Ishikawa (cell line): ENCODE measurements around the gene SPARCL1.

ENCODE experiments used
- CEBPB ChIP-seq: IDR thresholded peaks from 2 replicates; pipeline ENCODE4 v1.6.1; 2012
- CREB1 ChIP-seq: IDR thresholded peaks from 2 replicates; pipeline ENCODE4 v1.6.1; 2012; ENCODE audit warnings: low read depth
- EGR1 ChIP-seq: IDR thresholded peaks from 2 replicates; pipeline ENCODE4 v1.6.1; 2012
- EP300 ChIP-seq: IDR thresholded peaks from 2 replicates; pipeline ENCODE4 v1.6.1; 2012; ENCODE audit warnings: borderline replicate concordance
- FOXM1 ChIP-seq: IDR thresholded peaks from 2 replicates; pipeline ENCODE4 v1.6.1; 2012; ENCODE audit warnings: low read depth, borderline replicate concordance
- RAD21 ChIP-seq: IDR thresholded peaks from 2 replicates; pipeline ENCODE4 v1.6.1; 2012; ENCODE audit warnings: low read depth
- TAF1 ChIP-seq: IDR thresholded peaks from 2 replicates; pipeline ENCODE4 v1.6.1; 2012; ENCODE audit warnings: low read depth, mild to moderate bottlenecking
- TCF12 ChIP-seq: IDR thresholded peaks from 2 replicates; pipeline ENCODE4 v1.6.1; 2012; ENCODE audit warnings: low read depth
- YY1 ChIP-seq: IDR thresholded peaks from 2 replicates; pipeline ENCODE4 v1.6.1; 2012; ENCODE audit warnings: low read depth
- TF ChIP-seq, protein P1 (sequence below): IDR thresholded peaks from 2 replicates; pipeline ENCODE4 v1.6.1; 2012
- TF ChIP-seq, protein P2 (sequence below): IDR thresholded peaks from 2 replicates; pipeline ENCODE4 v1.6.1; 2012; ENCODE audit warnings: low read depth, mild to moderate bottlenecking

DNA sequence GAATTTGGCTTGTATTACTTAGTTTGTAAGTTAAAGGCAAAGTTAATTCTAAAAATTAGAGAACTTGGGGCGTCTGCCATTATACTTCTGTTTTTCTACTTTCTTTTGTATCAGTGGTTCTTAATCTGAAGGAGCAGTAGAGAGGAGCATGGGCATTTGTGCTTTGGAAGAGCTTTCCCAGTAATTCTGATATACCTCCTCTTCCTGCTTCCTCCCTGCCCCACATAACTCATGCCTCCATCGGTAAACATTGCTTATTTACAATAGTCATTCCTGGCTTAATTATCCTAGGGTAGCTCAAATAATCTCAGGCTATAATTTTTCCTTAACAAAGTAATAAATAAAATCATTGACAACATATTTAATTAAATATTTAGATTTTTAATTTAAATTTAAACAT is 37.1 kb upstream of the SPARCL1 start:
- TF ChIP-seq CEBPB (no peak), EP300 (no peak), RAD21 (no peak), FOXM1 (no peak), YY1 (no peak), CREB1 (no peak), EGR1 (no peak), TCF12 (no peak), TAF1 (no peak)
- TF ChIP-seq, protein P1, sequence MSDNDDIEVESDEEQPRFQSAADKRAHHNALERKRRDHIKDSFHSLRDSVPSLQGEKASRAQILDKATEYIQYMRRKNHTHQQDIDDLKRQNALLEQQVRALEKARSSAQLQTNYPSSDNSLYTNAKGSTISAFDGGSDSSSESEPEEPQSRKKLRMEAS = no peak
- TF ChIP-seq, protein P2, sequence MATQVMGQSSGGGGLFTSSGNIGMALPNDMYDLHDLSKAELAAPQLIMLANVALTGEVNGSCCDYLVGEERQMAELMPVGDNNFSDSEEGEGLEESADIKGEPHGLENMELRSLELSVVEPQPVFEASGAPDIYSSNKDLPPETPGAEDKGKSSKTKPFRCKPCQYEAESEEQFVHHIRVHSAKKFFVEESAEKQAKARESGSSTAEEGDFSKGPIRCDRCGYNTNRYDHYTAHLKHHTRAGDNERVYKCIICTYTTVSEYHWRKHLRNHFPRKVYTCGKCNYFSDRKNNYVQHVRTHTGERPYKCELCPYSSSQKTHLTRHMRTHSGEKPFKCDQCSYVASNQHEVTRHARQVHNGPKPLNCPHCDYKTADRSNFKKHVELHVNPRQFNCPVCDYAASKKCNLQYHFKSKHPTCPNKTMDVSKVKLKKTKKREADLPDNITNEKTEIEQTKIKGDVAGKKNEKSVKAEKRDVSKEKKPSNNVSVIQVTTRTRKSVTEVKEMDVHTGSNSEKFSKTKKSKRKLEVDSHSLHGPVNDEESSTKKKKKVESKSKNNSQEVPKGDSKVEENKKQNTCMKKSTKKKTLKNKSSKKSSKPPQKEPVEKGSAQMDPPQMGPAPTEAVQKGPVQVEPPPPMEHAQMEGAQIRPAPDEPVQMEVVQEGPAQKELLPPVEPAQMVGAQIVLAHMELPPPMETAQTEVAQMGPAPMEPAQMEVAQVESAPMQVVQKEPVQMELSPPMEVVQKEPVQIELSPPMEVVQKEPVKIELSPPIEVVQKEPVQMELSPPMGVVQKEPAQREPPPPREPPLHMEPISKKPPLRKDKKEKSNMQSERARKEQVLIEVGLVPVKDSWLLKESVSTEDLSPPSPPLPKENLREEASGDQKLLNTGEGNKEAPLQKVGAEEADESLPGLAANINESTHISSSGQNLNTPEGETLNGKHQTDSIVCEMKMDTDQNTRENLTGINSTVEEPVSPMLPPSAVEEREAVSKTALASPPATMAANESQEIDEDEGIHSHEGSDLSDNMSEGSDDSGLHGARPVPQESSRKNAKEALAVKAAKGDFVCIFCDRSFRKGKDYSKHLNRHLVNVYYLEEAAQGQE = no peak
